Astrocyte (in vitro differentiated cells and primary cell): ENCODE results near the gene INSL4. TPM values are rescaled to one million over a fixed set of nuclear protein-coding genes. Genes with fewer than 3 reads are reported as not detected.

ENCODE experiments used
- DNase-seq: peaks from one replicate; pipeline ENCODE4 v3.0.0-alpha.2; 2010; ENCODE audit warnings: low read depth
- FAIRE-seq: peaks from 2 replicates; lab custom pipeline; 2011; peaks lifted over from hg19 to GRCh38; lab: Jason Lieb, UNC
- H2AFZ ChIP-seq: 2 replicates; pipeline ENCODE4 v1.6.0; 2012; ENCODE audit warnings: low read depth, low read length, inconsistent platforms
- H3K27ac ChIP-seq: 2 replicates; pipeline ENCODE4 v1.5.1; 2011; ENCODE audit warnings: low read depth, low read length, inconsistent platforms
- H3K27me3 ChIP-seq: 2 replicates; pipeline ENCODE4 v1.6.0; 2011; ENCODE audit warnings: low read length, inconsistent platforms; ENCODE audit not compliant: insufficient read depth
- H3K36me3 ChIP-seq: 2 replicates; pipeline ENCODE4 v1.5.1; 2011; ENCODE audit warnings: low read length, inconsistent platforms; ENCODE audit not compliant: insufficient read depth
- H3K4me1 ChIP-seq: 2 replicates; pipeline ENCODE4 v1.5.1; 2011; ENCODE audit warnings: low read length, inconsistent platforms; ENCODE audit not compliant: insufficient read depth
- H3K4me2 ChIP-seq: 2 replicates; pipeline ENCODE4 v1.6.0; 2012; ENCODE audit warnings: low read length, inconsistent platforms
- H3K4me3 ChIP-seq: 2 replicates; pipeline ENCODE4 v1.5.1; 2011; ENCODE audit warnings: low read depth, mild to moderate bottlenecking, low read length, inconsistent platforms; ENCODE audit not compliant: insufficient read depth
- H3K79me2 ChIP-seq: 2 replicates; pipeline ENCODE4 v1.6.0; 2012; ENCODE audit warnings: mild to moderate bottlenecking, low read length, inconsistent platforms; ENCODE audit not compliant: insufficient read depth
- H3K9ac ChIP-seq: 2 replicates; pipeline ENCODE4 v1.6.0; 2012; ENCODE audit warnings: mild to moderate bottlenecking, low read length, inconsistent platforms
- H3K9me3 ChIP-seq: 2 replicates; pipeline ENCODE4 v1.5.1; 2012; ENCODE audit warnings: low read depth, mild to moderate bottlenecking, low read length, inconsistent platforms; ENCODE audit not compliant: insufficient read depth
- H4K20me1 ChIP-seq: 2 replicates; pipeline ENCODE4 v1.6.0; 2012; ENCODE audit warnings: low read length, inconsistent platforms; ENCODE audit not compliant: insufficient read depth
- H3K27ac Mint-ChIP-seq: one replicate; pipeline ENCODE4 v1.8.0; 2021; ENCODE audit warnings: mild to moderate bottlenecking, mixed read lengths; ENCODE audit not compliant: unreplicated experiment
- H3K27me3 Mint-ChIP-seq: one replicate; pipeline ENCODE4 v1.8.0; 2021; ENCODE audit warnings: low read depth, mixed read lengths; ENCODE audit not compliant: unreplicated experiment
- H3K36me3 Mint-ChIP-seq: one replicate; pipeline ENCODE4 v1.8.0; 2021; ENCODE audit warnings: low read depth, mixed read lengths; ENCODE audit not compliant: unreplicated experiment
- H3K4me1 Mint-ChIP-seq: one replicate; pipeline ENCODE4 v1.8.0; 2021; ENCODE audit warnings: low read depth, mixed read lengths; ENCODE audit not compliant: unreplicated experiment
- H3K4me3 Mint-ChIP-seq: one replicate; pipeline ENCODE4 v1.8.0; 2021; ENCODE audit warnings: mild to moderate bottlenecking, moderate library complexity, mixed read lengths; ENCODE audit not compliant: unreplicated experiment
- H3K9me3 Mint-ChIP-seq: one replicate; pipeline ENCODE4 v1.8.0; 2021; ENCODE audit warnings: mild to moderate bottlenecking, mixed read lengths; ENCODE audit not compliant: unreplicated experiment
- EZH2 ChIP-seq: IDR thresholded peaks from 2 replicates; pipeline ENCODE4 v1.6.1; 2012; ENCODE audit warnings: mild to moderate bottlenecking, low read length, inconsistent platforms; ENCODE audit not compliant: insufficient read depth
- total RNA-seq: library from RNA; stranded (reverse); gene quantifications from 2 replicates; pipeline ENCODE4 v1.2.1, GENCODE V29; 2021
- TF ChIP-seq, protein P1 (sequence below): IDR thresholded peaks from 2 replicates; pipeline ENCODE4 v1.5.1; 2011; ENCODE audit warnings: low read depth, mild to moderate bottlenecking, inconsistent platforms, low read length, moderate library complexity; ENCODE audit not compliant: insufficient read depth

INSL4 gene
- total RNA-seq, 1 donor from 2014 or later = 0.11 TPM

GRCh38 chr9:5186416-5187169, 44.6 kb upstream of the INSL4 start:
- Histone ChIP-seq H3K4me2 (no peak overlapping the region), H3K9ac (no peak overlapping the region), H3K9me3 (no peaks in the 10 kb centered on the region), H3K79me2 (no peaks in the 10 kb centered on the region), H3K27ac (no peak overlapping the region), H3K4me1 (no peaks in the 10 kb centered on the region), H2AFZ (peak overlapping the region; percentile 52), H3K36me3 (no peaks in the 10 kb centered on the region), H4K20me1 (no peaks in the 10 kb centered on the region), H3K27me3 (no peaks in the 10 kb centered on the region), H3K4me3 (no peak overlapping the region)
- DNase-seq = peak; percentile 42
- TF ChIP-seq, protein P1, sequence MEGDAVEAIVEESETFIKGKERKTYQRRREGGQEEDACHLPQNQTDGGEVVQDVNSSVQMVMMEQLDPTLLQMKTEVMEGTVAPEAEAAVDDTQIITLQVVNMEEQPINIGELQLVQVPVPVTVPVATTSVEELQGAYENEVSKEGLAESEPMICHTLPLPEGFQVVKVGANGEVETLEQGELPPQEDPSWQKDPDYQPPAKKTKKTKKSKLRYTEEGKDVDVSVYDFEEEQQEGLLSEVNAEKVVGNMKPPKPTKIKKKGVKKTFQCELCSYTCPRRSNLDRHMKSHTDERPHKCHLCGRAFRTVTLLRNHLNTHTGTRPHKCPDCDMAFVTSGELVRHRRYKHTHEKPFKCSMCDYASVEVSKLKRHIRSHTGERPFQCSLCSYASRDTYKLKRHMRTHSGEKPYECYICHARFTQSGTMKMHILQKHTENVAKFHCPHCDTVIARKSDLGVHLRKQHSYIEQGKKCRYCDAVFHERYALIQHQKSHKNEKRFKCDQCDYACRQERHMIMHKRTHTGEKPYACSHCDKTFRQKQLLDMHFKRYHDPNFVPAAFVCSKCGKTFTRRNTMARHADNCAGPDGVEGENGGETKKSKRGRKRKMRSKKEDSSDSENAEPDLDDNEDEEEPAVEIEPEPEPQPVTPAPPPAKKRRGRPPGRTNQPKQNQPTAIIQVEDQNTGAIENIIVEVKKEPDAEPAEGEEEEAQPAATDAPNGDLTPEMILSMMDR = peak; percentile 81
- no peak for TF ChIP-seq EZH2
- no peak overlapping the region for H3K27ac Mint-ChIP-seq
- H3K9me3 Mint-ChIP-seq = peaks cover 2% of the 10 kb centered on the region
- no peaks in the 10 kb centered on the region for H3K36me3 Mint-ChIP-seq
- no peak overlapping the region for H3K4me3 Mint-ChIP-seq
- H3K27me3 Mint-ChIP-seq = no peaks in the 10 kb centered on the region
- H3K4me1 Mint-ChIP-seq = peaks cover 3% of the 10 kb centered on the region
- peak; percentile 50 for FAIRE-seq

DNA sequence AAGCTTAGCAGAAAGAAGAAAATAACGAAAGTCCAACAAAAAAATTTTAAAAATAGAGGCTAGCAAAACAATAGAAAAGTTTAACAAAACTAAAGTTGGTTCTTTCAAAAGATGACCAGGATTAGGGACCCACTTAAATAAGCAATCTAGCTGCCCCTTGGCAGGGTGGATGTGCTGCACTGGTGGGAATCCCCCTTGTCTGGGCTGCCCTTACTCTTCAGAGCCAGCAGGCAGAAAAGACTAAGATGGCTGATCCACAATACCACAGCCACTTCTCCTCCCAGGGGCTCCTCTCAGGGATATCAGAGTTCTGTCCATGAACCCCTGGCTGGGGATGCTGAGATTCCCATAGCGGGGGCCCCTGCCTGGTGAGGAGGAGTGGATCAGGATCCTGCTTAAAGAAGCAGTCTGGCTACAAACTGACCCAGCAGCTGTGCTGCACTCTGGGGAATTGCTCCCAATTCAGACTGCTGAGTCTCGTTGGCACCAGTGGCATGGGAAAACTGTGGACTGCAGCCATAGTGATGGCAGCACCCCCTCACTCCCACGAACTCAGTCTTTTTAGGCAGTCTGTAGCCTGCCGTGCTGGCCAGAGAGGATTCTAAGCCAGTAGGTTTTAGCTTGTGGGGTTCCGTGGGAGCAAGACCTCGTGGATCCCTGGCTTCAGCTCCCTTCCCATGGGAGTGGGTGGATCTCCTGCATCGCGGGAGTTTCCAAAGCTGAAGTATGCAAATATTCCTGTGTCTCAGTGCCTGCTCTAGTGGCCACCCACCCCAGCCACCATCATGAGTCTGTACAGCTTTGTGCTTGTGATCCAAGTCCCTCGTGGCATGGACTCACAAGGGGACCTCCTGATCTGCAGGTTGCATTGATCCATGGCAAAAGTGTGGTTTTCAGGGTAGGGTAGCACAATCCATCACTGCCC, 42.9 kb upstream of the INSL4 start:
- FAIRE-seq = no peak
- Mint-ChIP-seq H3K9me3 (peaks cover 2% of the 10 kb centered on the region), H3K4me1 (peaks cover 3% of the 10 kb centered on the region), H3K4me3 (no peak overlapping the region), H3K27me3 (no peaks in the 10 kb centered on the region), H3K36me3 (no peaks in the 10 kb centered on the region), H3K27ac (no peak overlapping the region)
- H3K36me3 ChIP-seq = no peaks in the 10 kb centered on the region
- no peak overlapping the region for H3K4me3 ChIP-seq
- no peak for DNase-seq
- no peak overlapping the region for H3K4me2 ChIP-seq
- no peak overlapping the region for H2AFZ ChIP-seq
- no peaks in the 10 kb centered on the region for H3K4me1 ChIP-seq
- no peak overlapping the region for H3K27ac ChIP-seq
- H3K79me2 ChIP-seq = no peaks in the 10 kb centered on the region
- no peak overlapping the region for H3K9ac ChIP-seq
- H4K20me1 ChIP-seq = no peaks in the 10 kb centered on the region
- no peaks in the 10 kb centered on the region for H3K27me3 ChIP-seq
- no peak for TF ChIP-seq EZH2
- TF ChIP-seq, protein P1 = no peak
- H3K9me3 ChIP-seq = no peaks in the 10 kb centered on the region
